ENCODE results near the gene SLC9A3.

DNA sequence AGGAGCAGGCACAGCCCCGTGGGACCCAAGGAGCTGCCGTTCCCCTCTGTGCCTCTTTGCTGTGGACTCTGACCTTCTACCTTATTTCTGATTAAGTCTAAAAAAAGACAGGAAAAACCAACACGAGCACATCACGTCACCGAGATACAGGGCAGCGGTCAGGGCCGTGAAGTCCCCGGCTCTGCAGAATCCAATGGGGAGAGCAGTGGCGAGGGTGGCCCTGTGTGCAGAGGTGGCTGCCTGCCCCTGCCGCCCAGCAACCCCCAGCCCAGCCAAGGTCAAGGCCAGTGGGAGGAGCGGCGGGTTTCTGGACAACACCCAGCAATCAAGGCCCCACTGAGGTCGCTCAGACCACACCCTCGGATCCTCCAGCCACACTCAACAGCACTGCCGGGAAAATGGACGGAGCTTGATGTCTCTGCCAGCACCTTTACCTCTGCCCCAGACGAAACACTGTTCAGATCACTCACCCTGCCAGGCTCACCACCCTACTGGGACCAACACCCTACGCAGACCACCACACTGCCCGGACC is 32.7 kb upstream of the SLC9A3 start:
- TF ChIP-seq ESRRG (CRISPR knock-in tag; IDR thresholded peaks at IDR 0.05) = no peak
- TF ChIP-seq, protein P1, sequence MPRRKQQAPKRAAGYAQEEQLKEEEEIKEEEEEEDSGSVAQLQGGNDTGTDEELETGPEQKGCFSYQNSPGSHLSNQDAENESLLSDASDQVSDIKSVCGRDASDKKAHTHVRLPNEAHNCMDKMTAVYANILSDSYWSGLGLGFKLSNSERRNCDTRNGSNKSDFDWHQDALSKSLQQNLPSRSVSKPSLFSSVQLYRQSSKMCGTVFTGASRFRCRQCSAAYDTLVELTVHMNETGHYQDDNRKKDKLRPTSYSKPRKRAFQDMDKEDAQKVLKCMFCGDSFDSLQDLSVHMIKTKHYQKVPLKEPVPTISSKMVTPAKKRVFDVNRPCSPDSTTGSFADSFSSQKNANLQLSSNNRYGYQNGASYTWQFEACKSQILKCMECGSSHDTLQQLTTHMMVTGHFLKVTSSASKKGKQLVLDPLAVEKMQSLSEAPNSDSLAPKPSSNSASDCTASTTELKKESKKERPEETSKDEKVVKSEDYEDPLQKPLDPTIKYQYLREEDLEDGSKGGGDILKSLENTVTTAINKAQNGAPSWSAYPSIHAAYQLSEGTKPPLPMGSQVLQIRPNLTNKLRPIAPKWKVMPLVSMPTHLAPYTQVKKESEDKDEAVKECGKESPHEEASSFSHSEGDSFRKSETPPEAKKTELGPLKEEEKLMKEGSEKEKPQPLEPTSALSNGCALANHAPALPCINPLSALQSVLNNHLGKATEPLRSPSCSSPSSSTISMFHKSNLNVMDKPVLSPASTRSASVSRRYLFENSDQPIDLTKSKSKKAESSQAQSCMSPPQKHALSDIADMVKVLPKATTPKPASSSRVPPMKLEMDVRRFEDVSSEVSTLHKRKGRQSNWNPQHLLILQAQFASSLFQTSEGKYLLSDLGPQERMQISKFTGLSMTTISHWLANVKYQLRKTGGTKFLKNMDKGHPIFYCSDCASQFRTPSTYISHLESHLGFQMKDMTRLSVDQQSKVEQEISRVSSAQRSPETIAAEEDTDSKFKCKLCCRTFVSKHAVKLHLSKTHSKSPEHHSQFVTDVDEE (CRISPR knock-in tag; IDR thresholded peaks at IDR 0.05) = no peak
- no peak for TF ChIP-seq RARB (CRISPR knock-in tag; IDR thresholded peaks at IDR 0.05)

Measured in SK-N-SH treated with all-trans-retinoic acid at 6 μM for 48 hours (cell line).